GM21529 (cell line): ENCODE results near the gene RHOB.

Source experiments
- ATAC-seq: cut with Tn5 transposase; IDR thresholded peaks from one replicate; pipeline ENCODE4 v1.9.1; 2021; ENCODE audit not compliant: unreplicated experiment

Gene RHOB

GRCh38 chr2:20436716-20437470 lies 10.0 kb upstream of the RHOB start:
- ATAC-seq, result no peak

GRCh38 chr2:20438334-20439192 lies 8.3 kb upstream of the RHOB start:
- ATAC-seq, result no peak

GRCh38 chr2:20439193-20439475 lies 7.7 kb upstream of the RHOB start:
- no peak for ATAC-seq

GRCh38 chr2:20439503-20439902 lies 7.4 kb upstream of the RHOB start:
- ATAC-seq, result no peak

GRCh38 chr2:20440001-20440560 lies 6.8 kb upstream of the RHOB start:
- no peak for ATAC-seq

GRCh38 chr2:20443276-20443920 lies 3.5 kb upstream of the RHOB start:
- no peak for ATAC-seq

- ATAC-seq, result no peak
Measured at GRCh38 chr2:20444101-20444992, 2.5 kb upstream of the RHOB start.

GRCh38 chr2:20444993-20445910 lies 1.6 kb upstream of the RHOB start:
- ATAC-seq, result no peak

GRCh38 chr2:20446255-20446916 lies 488 bp upstream of the RHOB start:
- ATAC-seq, result no peak

GRCh38 chr2:20447437-20448245 lies 767 bp downstream of the RHOB start:
- ATAC-seq, result peak; percentile 9

GRCh38 chr2:20448246-20448976 lies 1.5 kb downstream of the RHOB start:
- ATAC-seq, result no peak

- ATAC-seq, result no peak
Measured at GRCh38 chr2:20448977-20449306, 2.1 kb downstream of the RHOB start.

GRCh38 chr2:20449501-20450200 lies 2.8 kb downstream of the RHOB start:
- ATAC-seq, result no peak

- no peak for ATAC-seq
Measured at GRCh38 chr2:20450201-20450999, 3.5 kb downstream of the RHOB start.

- no peak for ATAC-seq
Measured at GRCh38 chr2:20451000-20451290, 4.1 kb downstream of the RHOB start.

- ATAC-seq, result no peak
Measured at GRCh38 chr2:20451341-20451740, 4.5 kb downstream of the RHOB start.
